Stimulated activated CD4-positive, alpha-beta T cell treated with anti-CD3 and anti-CD28 coated beads, Interleukin-2, amount 100 ng/mL, for 24 hours (primary cell): ENCODE results near the gene AMELX.

Source experiments
- DNase-seq, 2 donors: peaks; one replicate each; pipeline ENCODE4 v3.0.0-alpha.2; 2020

AMELX gene

DNA sequence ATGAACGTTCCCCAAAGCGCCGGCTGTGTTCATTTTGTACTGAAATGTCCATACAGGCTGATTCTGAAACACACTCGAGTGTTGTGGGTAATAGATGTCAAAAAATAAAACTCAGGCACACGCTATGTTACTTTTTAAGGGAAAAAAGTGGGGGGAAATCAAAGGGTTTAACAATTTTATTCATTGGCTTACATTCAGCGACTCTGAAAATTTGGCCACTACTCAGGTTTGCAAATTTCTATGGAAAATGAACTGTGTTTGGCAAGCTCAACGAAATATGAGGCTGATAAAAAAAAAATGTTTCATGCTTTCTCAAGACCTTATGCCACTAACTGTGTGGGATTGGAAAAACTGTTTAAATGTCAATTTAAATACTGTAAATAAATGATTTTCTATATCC lies 18.5 kb downstream of the AMELX start:
- no peak for DNase-seq

DNA sequence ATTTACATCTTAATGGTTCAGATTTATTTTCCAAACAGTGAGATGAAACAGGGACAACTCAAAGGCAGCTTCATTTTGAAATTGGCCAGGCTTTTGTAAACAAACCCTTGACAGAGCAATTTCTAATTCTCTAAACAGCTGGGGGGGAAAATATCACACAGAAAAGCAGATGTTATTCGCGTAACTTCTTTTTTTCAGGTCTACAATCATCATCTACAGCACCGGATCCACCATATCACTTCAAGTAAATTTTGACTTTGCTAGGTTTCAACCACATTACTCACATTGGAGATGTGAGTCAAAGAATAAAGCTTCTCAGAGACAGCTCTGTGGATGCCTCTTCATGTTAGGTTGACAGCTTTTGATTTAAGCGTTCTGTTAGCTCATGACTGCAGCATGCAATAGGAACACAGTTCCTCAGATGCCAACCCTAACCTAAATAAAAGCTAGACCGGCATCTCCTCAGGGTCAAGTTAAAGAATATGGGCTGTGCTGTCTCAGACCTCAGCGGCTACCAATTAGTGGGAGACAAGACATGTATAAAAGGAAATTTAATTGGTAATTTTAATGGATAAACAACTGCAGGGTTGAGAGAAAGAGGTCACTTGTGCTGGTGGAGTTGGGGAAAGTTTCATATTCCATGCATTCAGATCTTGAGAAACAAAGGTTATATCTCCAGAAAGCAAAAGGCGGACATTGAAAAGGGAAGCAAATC lies 26.8 kb downstream of the AMELX start:
- DNase-seq = no peak

GRCh38 chrX:11321986-11322385 lies 28.8 kb downstream of the AMELX start:
- DNase-seq = no peak

- DNase-seq = no peak
These were observed 34.9 kb downstream of the AMELX start for GRCh38 chrX:11328134-11328533.

- DNase-seq = no peak
These were observed 35.8 kb downstream of the AMELX start for GRCh38 chrX:11329021-11329420.

DNA sequence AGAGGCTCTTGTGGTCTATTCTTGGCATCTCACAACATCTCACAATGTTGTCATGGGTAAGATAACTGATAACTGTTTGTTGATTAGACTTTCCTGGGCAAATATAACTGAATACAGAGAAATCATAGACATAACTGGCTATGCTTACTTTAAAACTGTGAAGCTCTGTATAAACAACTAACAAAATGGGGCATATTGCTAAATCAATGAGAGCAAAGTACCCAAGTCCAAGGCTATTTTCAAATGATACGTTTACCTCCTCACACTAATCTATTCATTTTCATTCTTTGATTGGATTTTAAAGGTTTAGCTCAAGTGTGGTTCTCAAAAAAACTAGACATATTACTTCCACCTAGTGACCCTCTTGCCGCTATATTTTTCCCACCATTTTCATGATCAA lies 38.6 kb downstream of the AMELX start:
- DNase-seq = no peak

- no peak for DNase-seq
These were observed 41.0 kb downstream of the AMELX start for GRCh38 chrX:11334165-11334564.

DNA sequence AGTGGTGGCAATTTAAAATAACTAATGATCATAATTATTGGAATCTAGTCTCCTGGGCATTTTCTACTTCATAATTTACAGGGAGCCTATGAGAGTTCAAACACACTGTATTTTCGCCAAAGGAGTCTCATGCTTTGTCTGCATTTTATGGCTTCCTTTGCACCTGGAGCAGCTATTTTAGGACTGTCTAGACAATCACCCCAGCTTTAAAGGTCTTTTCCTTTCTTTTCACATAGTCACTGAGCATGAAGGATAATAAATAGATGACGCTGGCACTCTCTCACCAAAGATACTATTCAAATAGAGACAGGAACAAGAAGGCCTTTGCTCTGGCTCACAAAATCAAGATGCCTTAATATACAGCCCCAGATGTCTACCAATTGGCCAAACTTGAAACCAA lies 43.0 kb downstream of the AMELX start:
- no peak for DNase-seq

- no peak for DNase-seq
These were observed 44.2 kb downstream of the AMELX start for GRCh38 chrX:11337292-11338009.

DNA sequence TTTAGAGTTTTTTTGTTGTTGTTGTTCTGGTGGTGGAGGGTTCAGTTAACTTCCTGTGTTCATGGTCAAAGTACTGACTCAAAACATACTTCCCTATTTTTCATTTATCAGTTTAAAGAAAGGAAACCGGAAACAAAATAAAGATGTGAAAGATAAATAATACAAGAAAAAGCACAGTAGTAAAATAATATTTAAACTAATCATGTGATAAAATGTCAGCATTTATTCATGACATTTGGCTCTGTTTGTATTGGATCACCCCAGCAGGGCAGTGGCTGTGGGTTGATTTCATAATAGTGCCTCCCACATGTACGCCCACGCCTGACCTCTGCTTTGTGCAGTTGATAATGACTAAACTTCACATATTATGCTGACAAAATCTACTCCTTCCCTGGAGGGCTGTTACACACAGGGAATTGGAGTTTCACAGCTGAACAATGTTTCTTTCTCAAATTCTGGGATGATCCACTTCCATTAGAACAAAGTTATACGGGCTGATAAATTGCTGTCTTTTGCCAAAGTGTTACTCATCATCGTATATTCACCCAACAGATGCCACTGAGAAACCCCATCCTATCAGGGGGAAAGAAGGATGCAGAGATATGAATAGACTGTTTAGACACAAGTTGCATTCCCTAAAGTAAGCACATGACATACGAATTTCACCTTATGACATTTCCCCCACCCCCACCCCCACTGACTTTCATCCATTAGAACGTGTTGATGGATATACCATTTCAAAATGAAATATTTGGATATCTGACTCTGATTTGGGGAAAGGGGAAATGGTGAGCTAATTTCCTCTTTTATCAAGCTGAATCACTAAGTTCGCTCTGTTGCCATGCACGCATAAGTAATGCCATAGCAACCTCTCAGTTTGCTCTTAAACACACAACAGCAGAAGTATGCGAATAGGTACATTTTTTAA lies 48.3 kb downstream of the AMELX start:
- peak in 1 of 2 donors; percentile 4 for DNase-seq

GRCh38 chrX:11342673-11343072 lies 49.5 kb downstream of the AMELX start:
- DNase-seq = no peak

DNA sequence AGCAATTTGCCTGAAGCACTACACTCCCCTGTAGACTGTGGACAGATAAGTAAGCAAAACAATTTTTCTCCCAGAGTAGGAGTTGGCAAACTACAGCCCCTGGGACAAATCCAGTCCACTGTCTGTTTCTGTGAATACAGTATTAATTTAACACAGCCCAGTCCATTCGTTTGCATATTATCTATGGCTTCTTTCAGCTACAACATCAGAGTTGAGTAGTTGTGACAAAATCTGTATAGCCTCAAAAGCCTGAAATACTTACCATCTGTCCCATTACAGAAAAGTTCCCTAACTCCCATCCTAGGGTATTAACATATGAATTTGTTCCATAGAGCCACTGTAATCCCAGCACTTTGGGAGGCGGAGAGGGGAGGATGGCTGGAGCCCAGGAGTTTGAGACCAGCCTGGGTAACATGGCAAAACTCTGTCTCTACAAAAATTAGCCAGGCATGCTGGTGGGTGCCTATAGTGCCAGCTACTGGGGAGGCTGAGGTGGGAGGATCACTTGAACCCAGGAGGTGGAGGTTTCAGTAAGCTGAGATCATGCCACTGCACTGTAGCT lies 53.0 kb downstream of the AMELX start:
- no peak for DNase-seq

DNA sequence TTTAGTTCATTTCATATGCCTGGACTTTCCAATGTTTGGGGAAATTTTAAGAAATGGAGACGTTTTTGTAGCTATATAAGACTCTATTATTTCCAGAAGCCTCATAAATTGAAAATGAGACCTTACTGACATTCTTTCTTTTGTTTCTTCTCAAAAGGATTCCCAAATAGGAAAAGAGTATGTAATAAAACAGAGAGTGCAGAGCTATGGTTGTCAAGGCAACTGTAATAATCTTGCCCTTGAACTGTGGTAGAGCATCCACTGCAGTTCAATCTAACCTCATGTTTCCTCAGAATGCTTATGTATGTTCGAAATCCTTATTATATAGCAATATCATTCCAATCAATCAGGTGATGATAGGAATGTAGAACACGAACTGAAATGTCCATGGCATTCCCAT lies 54.1 kb downstream of the AMELX start:
- no peak for DNase-seq

DNA sequence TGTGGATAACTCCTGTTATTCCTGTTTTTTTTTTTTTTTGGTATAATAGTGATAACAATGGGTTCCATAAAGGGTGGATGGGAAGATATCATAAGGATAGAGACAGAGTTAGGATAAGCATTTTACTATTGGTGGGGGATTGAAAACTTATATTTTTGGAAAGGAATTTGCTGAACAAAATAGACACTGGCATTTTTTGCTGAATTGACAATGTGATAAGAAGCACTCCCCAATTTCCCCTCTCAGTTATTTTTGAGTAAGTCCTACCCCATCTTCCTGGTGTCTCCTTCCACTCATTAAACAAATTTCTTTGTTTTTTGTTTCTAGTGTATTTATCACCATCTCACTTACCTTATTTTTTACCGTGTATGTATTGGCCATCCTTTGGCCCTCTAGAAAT lies 55.8 kb downstream of the AMELX start:
- no peak for DNase-seq

DNA sequence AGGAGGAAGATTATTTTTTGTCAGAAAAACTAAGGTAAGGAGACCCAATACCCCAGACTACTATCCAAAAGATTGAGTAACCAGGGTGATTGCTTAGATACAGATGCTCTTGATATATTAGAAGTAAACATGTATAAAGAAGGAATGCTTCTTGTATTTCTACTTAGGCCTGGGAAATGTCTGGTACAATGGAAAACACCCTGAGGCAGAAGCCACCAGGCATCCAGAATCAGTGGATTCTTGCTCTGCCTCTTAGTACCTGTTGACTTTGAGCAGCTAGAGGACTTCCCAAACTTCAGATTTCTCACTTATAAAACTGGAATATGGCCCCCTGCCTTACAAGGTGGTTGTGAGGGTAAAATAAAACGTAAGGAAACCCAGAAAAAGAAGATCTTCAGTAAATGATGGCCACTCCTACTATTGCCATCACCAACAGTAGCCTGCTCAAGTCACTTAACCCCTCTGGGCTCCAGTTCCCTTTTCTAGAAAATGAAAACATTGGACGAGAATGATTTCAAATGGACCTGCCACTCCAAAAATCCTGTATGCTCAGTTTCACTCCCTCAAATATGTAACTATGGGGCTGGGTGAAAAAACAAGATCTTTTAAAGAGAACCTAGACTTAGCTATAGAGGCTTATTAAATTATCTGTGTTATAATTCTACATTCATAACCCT lies 56.6 kb downstream of the AMELX start:
- DNase-seq = no peak
